GM18511 (cell line): ENCODE results near the gene UHRF2.
"Not testable (repeated sequence)": the region's sequence is repeated elsewhere in the genome, so short reads cannot be mapped to it uniquely, and the experiment has no call there.

Experiments used
- ATAC-seq: cut with Tn5 transposase; IDR thresholded peaks from one replicate; pipeline ENCODE4 v1.9.1; 2021; ENCODE audit warnings: mild to moderate bottlenecking, moderate library complexity; ENCODE audit not compliant: unreplicated experiment

UHRF2 gene

GRCh38 chr9:6479959-6480358 is 67.0 kb downstream of the UHRF2 start:
- ATAC-seq: no peak

- no peak for ATAC-seq
These were observed 71.2 kb downstream of the UHRF2 start for GRCh38 chr9:6484210-6484609.

GRCh38 chr9:6488395-6488794 is 75.4 kb downstream of the UHRF2 start:
- ATAC-seq: no peak

- ATAC-seq: no peak
These were observed 76.1 kb downstream of the UHRF2 start for GRCh38 chr9:6489099-6489498.

- no peak for ATAC-seq
These were observed 77.9 kb downstream of the UHRF2 start for GRCh38 chr9:6490863-6491262.

- ATAC-seq: no peak
These were observed 82.5 kb downstream of the UHRF2 start for GRCh38 chr9:6495466-6495865.

GRCh38 chr9:6498982-6499381 is 86.0 kb downstream of the UHRF2 start:
- ATAC-seq: no peak

- no peak for ATAC-seq
These were observed 88.7 kb downstream of the UHRF2 start for GRCh38 chr9:6501526-6502210.

- ATAC-seq: no peak
These were observed 89.4 kb downstream of the UHRF2 start for GRCh38 chr9:6502399-6502798.

GRCh38 chr9:6506571-6506970 is 93.6 kb downstream of the UHRF2 start:
- ATAC-seq: no peak

GRCh38 chr9:6512085-6512657 is 99.2 kb downstream of the UHRF2 start:
- no peak for ATAC-seq

GRCh38 chr9:6522263-6522662 is 109.3 kb downstream of the UHRF2 start:
- ATAC-seq: no peak

GRCh38 chr9:6525326-6526045 is 112.5 kb downstream of the UHRF2 start:
- no peak for ATAC-seq

- no peak for ATAC-seq
These were observed 122.6 kb downstream of the UHRF2 start for GRCh38 chr9:6535594-6535993.

GRCh38 chr9:6538666-6539071 is 125.7 kb downstream of the UHRF2 start:
- no peak for ATAC-seq

- ATAC-seq: not testable (repeated sequence)
These were observed 129.6 kb downstream of the UHRF2 start for GRCh38 chr9:6542617-6543016.

GRCh38 chr9:6543204-6543603 is 130.2 kb downstream of the UHRF2 start:
- ATAC-seq: no peak

GRCh38 chr9:6545017-6545691 is 132.2 kb downstream of the UHRF2 start:
- ATAC-seq: no peak

- no peak for ATAC-seq
These were observed 136.3 kb downstream of the UHRF2 start for GRCh38 chr9:6549106-6549800.

GRCh38 chr9:6551136-6551535 is 138.1 kb downstream of the UHRF2 start:
- no peak for ATAC-seq

GRCh38 chr9:6552033-6552432 is 139.0 kb downstream of the UHRF2 start:
- ATAC-seq: no peak
